Peyer's patch (tissue), 4 donors: ENCODE measurements around the gene LY86. TPM values are rescaled to one million over a fixed set of nuclear protein-coding genes. Genes with fewer than 3 reads are reported as not detected.

Experiments
- DNase-seq, 3 donors: peaks; one replicate each; pipeline ENCODE4 v3.0.0-alpha.2; 2017 to 2019
- H3K27ac ChIP-seq, 4 donors: fragments of 200-600 bp; sonication (generic); one replicate each; pipeline ENCODE4 v1.5.1; 2016 to 2019
- H3K27me3 ChIP-seq, 2 donors: fragments of 200-600 bp; sonication (generic); one replicate each; pipeline ENCODE4 v1.5.1; 2019
- H3K36me3 ChIP-seq, 3 donors: fragments of 200-600 bp; sonication (generic); one replicate each; pipeline ENCODE4 v1.5.1; 2016 to 2019
- H3K4me1 ChIP-seq, 4 donors: fragments of 200-600 bp; sonication (generic); one replicate each; pipeline ENCODE4 v1.5.1; 2016 to 2019
- H3K4me3 ChIP-seq, 4 donors: fragments of 200-600 bp; sonication (generic); 1 replicate in 3 of 4; 2 replicates in 1 of 4; pipeline ENCODE4 v1.5.1; 2016 to 2019; ENCODE audit warnings: mild to moderate bottlenecking in 1 of 4
- H3K9me3 ChIP-seq, 4 donors: fragments of 200-600 bp; sonication (generic); one replicate each; pipeline ENCODE4 v1.5.1; 2016 to 2019; ENCODE audit warnings: mild to moderate bottlenecking in 1 of 4
- POLR2A ChIP-seq, 2 donors: fragments of 450-650 bp; IDR thresholded peaks; one replicate each; pipeline ENCODE4 v1.5.1; 2017; ENCODE audit warnings: antibody characterized with exemption in 2 of 2, mild to moderate bottlenecking in 2 of 2, moderate library complexity in 2 of 2
- total RNA-seq, 4 donors: library from RNA; depleted of rRNA; stranded (reverse); fragments of >200 nt; gene quantifications; one replicate each; pipeline ENCODE4 v1.1.0, GENCODE V29; 2016
- TF ChIP-seq, protein P1 (sequence below), 6 experiments: fragments of 450-650 bp in 4 of 6; fragments of 200-600 bp in 2 of 6; sonication (generic) in 1 of 6; IDR thresholded peaks; one replicate each; pipeline ENCODE4 v1.5.1; 2017 to 2019; ENCODE audit warnings: antibody characterized with exemption in 6 of 6, mild to moderate bottlenecking in 3 of 6, moderate library complexity in 1 of 6

The LY86 gene
- total RNA-seq, 4 donors from 2014 or later: 1.7 to 39.6 TPM; not detected in 2

DNA sequence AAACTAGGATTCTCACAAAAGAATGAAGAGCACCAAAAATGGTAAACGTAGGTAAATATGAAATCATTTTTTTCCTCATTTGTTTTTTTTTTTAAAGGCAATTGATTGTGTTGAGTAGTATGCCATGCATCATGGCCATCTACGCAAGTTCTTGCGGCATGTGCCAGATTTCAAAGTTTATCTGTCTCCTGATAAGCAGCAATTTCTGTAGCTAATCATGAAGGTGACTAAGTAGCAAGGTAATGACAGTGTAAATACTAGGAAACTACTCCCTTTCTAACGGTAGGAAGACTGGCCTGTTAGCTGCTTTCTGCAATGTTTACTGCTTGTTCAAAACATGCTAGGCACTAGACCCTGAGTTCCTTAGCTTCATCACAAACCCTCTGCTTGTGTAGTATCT lies 13.4 kb upstream of the LY86 start:
- Histone ChIP-seq H3K27ac (no peak overlapping the region), H3K4me1 (no peaks in the 10 kb centered on the region), H3K9me3 (no peaks in the 10 kb centered on the region), H3K4me3 (no peak overlapping the region), H3K36me3 (no peaks in the 10 kb centered on the region), H3K27me3 (no peaks in the 10 kb centered on the region)
- DNase-seq: no peak
- no peak for TF ChIP-seq POLR2A (IDR thresholded peaks at IDR 0.05)
- TF ChIP-seq, protein P1, sequence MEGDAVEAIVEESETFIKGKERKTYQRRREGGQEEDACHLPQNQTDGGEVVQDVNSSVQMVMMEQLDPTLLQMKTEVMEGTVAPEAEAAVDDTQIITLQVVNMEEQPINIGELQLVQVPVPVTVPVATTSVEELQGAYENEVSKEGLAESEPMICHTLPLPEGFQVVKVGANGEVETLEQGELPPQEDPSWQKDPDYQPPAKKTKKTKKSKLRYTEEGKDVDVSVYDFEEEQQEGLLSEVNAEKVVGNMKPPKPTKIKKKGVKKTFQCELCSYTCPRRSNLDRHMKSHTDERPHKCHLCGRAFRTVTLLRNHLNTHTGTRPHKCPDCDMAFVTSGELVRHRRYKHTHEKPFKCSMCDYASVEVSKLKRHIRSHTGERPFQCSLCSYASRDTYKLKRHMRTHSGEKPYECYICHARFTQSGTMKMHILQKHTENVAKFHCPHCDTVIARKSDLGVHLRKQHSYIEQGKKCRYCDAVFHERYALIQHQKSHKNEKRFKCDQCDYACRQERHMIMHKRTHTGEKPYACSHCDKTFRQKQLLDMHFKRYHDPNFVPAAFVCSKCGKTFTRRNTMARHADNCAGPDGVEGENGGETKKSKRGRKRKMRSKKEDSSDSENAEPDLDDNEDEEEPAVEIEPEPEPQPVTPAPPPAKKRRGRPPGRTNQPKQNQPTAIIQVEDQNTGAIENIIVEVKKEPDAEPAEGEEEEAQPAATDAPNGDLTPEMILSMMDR (IDR thresholded peaks at IDR 0.05): no peak

DNA sequence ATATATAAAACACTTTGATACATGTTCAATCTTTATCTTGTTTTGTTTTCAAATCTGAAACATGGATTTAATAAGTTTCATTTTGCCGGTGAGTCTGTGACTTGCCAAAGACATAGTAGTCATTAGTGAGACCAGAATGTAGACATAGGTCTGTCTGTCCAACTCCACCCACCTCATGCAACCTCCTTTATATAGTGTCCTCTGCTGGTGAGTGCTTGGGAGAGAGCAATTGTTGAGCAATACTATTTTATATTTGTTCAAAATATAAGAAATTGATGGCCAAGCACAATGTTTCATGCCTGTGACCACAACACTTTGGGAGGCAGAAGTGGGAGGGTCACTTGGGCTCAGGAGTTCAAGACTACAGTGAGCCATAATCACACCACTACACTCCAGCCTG lies 10.8 kb upstream of the LY86 start:
- Histone ChIP-seq H3K4me3 (no peak overlapping the region), H3K9me3 (no peaks in the 10 kb centered on the region), H3K36me3 (no peaks in the 10 kb centered on the region), H3K27ac (no peak overlapping the region), H3K4me1 (no peaks in the 10 kb centered on the region), H3K27me3 (no peaks in the 10 kb centered on the region)
- no peak for DNase-seq
- TF ChIP-seq, protein P1 (IDR thresholded peaks at IDR 0.05): no peak
- TF ChIP-seq POLR2A (IDR thresholded peaks at IDR 0.05): no peak

DNA sequence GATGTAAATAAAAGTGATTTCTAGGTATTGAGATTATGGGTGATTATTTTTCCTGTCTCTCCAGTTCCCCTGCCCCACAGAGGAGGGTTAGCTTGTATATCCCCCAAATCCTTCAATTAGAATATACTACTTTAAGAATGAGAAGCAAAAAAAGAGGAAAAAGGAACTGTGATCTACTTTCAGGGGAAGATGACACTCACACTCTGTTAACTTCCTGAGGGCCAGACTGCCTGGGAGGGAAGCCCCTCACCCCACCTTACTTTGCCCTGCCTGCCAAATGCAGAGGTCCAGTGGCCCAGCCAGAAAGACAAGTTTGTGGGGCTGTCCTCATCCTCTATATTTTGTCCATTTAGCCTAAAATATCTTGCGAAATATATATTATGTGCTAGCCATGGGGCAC lies 9.2 kb upstream of the LY86 start:
- no peaks in the 10 kb centered on the region for H3K27me3 ChIP-seq
- H3K4me1 ChIP-seq: no peaks in the 10 kb centered on the region
- H3K27ac ChIP-seq: no peak overlapping the region
- no peak for DNase-seq
- TF ChIP-seq POLR2A (IDR thresholded peaks at IDR 0.05): no peak
- TF ChIP-seq, protein P1 (IDR thresholded peaks at IDR 0.05): no peak
- H3K4me3 ChIP-seq: no peak overlapping the region
- H3K36me3 ChIP-seq: no peaks in the 10 kb centered on the region
- no peaks in the 10 kb centered on the region for H3K9me3 ChIP-seq

DNA sequence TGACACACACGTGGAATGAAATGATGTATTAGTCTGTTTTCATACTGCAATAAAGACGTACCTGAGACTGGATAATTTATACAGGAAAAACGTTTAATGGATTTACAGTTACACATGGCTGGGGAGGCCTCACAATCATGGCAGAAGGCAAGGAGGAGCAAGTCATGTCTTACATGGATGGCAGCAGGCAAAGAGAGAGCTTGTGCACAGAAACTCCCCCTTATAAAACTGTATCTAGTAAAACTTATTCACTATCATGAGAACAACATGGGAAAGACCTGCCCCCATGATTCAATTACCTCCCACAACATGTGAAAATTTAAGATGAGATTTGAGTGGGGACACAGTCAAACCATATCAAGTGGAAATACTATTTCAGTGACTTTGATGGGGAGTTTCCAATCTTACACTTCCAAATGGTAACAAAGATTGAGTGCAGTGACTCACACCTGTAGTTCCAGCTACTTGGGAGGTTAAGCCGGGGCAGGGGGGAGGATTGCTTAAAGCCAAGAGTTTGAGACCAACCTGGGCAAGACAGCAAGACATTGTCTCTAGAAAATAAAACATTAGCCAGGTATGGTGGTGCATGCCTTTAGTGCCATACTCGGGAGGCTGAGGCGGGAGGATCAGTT lies 8.2 kb upstream of the LY86 start:
- no peak for TF ChIP-seq POLR2A (IDR thresholded peaks at IDR 0.05)
- TF ChIP-seq, protein P1 (IDR thresholded peaks at IDR 0.05): no peak

DNA sequence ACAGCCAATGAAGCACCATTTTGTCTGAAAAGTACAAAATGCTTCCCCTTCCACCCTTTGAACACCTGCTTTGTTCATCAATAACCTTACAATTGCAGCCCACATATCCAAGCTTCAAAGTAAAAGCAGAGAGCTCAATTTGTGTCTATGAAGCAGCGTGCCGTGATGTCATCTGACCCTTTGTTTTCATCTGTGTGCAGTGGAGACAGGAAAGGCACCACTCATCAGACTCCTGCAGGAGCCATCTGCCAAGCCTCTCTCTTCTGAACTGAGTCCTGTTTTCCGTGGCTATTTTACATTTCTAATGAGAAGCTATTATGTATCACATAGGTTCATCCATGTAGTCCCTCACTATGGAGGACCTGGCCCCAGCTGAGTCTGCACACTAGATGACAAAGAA lies 7.5 kb upstream of the LY86 start:
- H3K4me1 ChIP-seq: no peaks in the 10 kb centered on the region
- no peak overlapping the region for H3K27ac ChIP-seq
- H3K27me3 ChIP-seq: no peaks in the 10 kb centered on the region
- DNase-seq: no peak
- H3K36me3 ChIP-seq: no peaks in the 10 kb centered on the region
- TF ChIP-seq POLR2A (IDR thresholded peaks at IDR 0.05): no peak
- TF ChIP-seq, protein P1 (IDR thresholded peaks at IDR 0.05): no peak
- H3K9me3 ChIP-seq: no peaks in the 10 kb centered on the region
- H3K4me3 ChIP-seq: no peak overlapping the region

More for the DNA sequence above, 8.2 kb upstream of the LY86 start:
- Histone ChIP-seq H3K9me3 (no peaks in the 10 kb centered on the region), H3K4me1 (no peaks in the 10 kb centered on the region), H3K36me3 (no peaks in the 10 kb centered on the region), H3K27me3 (no peaks in the 10 kb centered on the region), H3K4me3 (no peak overlapping the region), H3K27ac (no peak overlapping the region)
- no peak for DNase-seq

DNA sequence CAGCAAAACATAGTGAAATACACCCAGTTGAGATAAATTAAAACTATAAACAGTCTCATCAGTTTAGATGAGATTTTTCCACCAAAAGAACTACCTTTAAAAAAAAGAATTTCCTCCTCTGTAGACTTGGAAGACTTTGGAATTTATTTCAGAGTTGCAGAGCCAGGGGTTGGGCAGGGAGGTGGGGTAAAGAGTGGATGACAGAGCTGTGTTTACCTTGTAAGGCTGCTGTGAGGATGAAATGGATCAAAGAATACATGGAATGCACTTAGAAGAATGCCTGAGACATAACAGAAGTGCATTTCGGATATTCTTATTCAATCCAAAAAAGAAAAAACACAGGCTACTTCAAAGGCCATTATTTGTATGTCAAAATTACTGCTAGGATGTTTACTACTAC lies 6.4 kb upstream of the LY86 start:
- H3K36me3 ChIP-seq: no peaks in the 10 kb centered on the region
- DNase-seq: no peak
- H3K27me3 ChIP-seq: no peaks in the 10 kb centered on the region
- no peaks in the 10 kb centered on the region for H3K9me3 ChIP-seq
- H3K4me3 ChIP-seq: no peak overlapping the region
- no peak overlapping the region for H3K27ac ChIP-seq
- H3K4me1 ChIP-seq: no peaks in the 10 kb centered on the region
- no peak for TF ChIP-seq POLR2A (IDR thresholded peaks at IDR 0.05)
- TF ChIP-seq, protein P1 (IDR thresholded peaks at IDR 0.05): no peak
